Endothelial cell of umbilical vein (primary cell): ENCODE data around the gene PHC1. TPM values are rescaled to one million over a fixed set of nuclear protein-coding genes. Genes with fewer than 3 reads are reported as not detected.
"Not testable (repeated sequence)": the region's sequence is repeated elsewhere in the genome, so short reads cannot be mapped to it uniquely, and the experiment has no call there.

Source experiments
- BruUV-seq: library from RNA; stranded (reverse); fragments of 400-500 nt; replicated peaks from 2 replicates; lab custom pipeline; 2021; lab: Mats Ljungman, UMichigan
- CTCF ChIA-PET: fragments of 300-600, 350-600 bp; sonication (Branson Sonifier 250); formaldehyde crosslinking; loops from one replicate; lab custom pipeline; 2021; ENCODE audit warnings: antibody characterized with exemption, inconsistent platforms; lab: Charles Lee
- POLR2A ChIA-PET: fragments of 300-600, 350-600 bp; sonication (Branson Sonifier 250); formaldehyde crosslinking; loops from one replicate; lab custom pipeline; 2021; ENCODE audit warnings: antibody characterized with exemption, inconsistent platforms; lab: Charles Lee
- DNase-seq: peaks from one replicate; pipeline ENCODE4 v3.0.0-alpha.2; 2011; ENCODE audit warnings: low read depth, low spot score
- FAIRE-seq: peaks from 2 replicates; lab custom pipeline; 2011; peaks lifted over from hg19 to GRCh38; lab: Jason Lieb, UNC
- H2AFZ ChIP-seq: 2 replicates; pipeline ENCODE4 v1.6.0; 2012; ENCODE audit warnings: low read depth, low read length, control low read depth, inconsistent platforms
- H3K27ac ChIP-seq: 2 replicates; pipeline ENCODE4 v1.5.1; 2011; ENCODE audit warnings: low read depth, mild to moderate bottlenecking, control low read depth, low read length, moderate library complexity; ENCODE audit not compliant: insufficient read depth
- H3K27me3 ChIP-seq, 2 experiments: 2 replicates each; pipeline versions ENCODE4 v1.6.0 to v1.6.1; 2011; ENCODE audit warnings: low read length in 2 of 2, mixed read lengths in 1 of 2; ENCODE audit not compliant: control insufficient read depth in 2 of 2, insufficient read depth in 2 of 2
- H3K36me3 ChIP-seq, 2 experiments: 2 replicates in 1 of 2; 3 replicates in 1 of 2; pipeline ENCODE4 v1.5.1; 2011; ENCODE audit warnings: low read length in 2 of 2, mild to moderate bottlenecking in 1 of 2, moderate library complexity in 1 of 2; ENCODE audit not compliant: control insufficient read depth in 2 of 2, insufficient read depth in 2 of 2; ENCODE audit errors: extremely low read depth in 1 of 2
- H3K4me1 ChIP-seq: 3 replicates; pipeline ENCODE4 v1.5.1; 2011; ENCODE audit warnings: mild to moderate bottlenecking, low read length; ENCODE audit not compliant: control insufficient read depth, insufficient read depth; ENCODE audit errors: extremely low read depth
- H3K4me2 ChIP-seq: 2 replicates; pipeline ENCODE4 v1.6.1; 2011; ENCODE audit warnings: low read length, control low read depth, mixed read lengths; ENCODE audit not compliant: insufficient read depth
- H3K4me3 ChIP-seq, 3 experiments: fragments of 200-600 bp in 1 of 3; sonication (generic), shearing (Covaris generic) in 1 of 3; replicated peaks in 1 of 3; 2 replicates each; pipeline ENCODE4 v1.5.1; 2011 to 2016; ENCODE audit warnings: control low read depth in 3 of 3, low read length in 3 of 3, mild to moderate bottlenecking in 2 of 3, inconsistent platforms in 1 of 3, low read depth in 1 of 3, moderate library complexity in 1 of 3; ENCODE audit not compliant: insufficient read depth in 1 of 3
- H3K79me2 ChIP-seq: 2 replicates; pipeline ENCODE4 v1.6.0; 2012; ENCODE audit warnings: low read length, inconsistent platforms; ENCODE audit not compliant: control insufficient read depth, insufficient read depth
- H3K9ac ChIP-seq: replicated peaks from 2 replicates; pipeline ENCODE3; 2011; ENCODE audit warnings: low read length, control low read depth; ENCODE audit not compliant: insufficient read depth; ENCODE audit errors: extremely low read depth
- H3K9me1 ChIP-seq: replicated peaks from 3 replicates; pipeline ENCODE4 v1.6.0; 2011; ENCODE audit warnings: mild to moderate bottlenecking, low read length; ENCODE audit not compliant: control insufficient read depth, insufficient read depth; ENCODE audit errors: extremely low read depth
- H3K9me3 ChIP-seq: replicated peaks from 2 replicates; pipeline ENCODE4 v1.5.1; 2012; ENCODE audit warnings: low read length, inconsistent platforms; ENCODE audit not compliant: control insufficient read depth, insufficient read depth
- H4K20me1 ChIP-seq: replicated peaks from 2 replicates; pipeline ENCODE3; 2011; ENCODE audit warnings: mild to moderate bottlenecking, low read length; ENCODE audit not compliant: control insufficient read depth, insufficient read depth; ENCODE audit errors: extremely low read depth
- POLR2A ChIP-seq: IDR thresholded peaks from 2 replicates; pipeline ENCODE4 v1.6.1; 2012; ENCODE audit warnings: low read depth, mild to moderate bottlenecking, control low read depth, low read length
- POLR2AphosphoS5 ChIP-seq: IDR thresholded peaks from 2 replicates; pipeline ENCODE4 v1.6.1; 2012; ENCODE audit warnings: low read depth, mild to moderate bottlenecking, control low read depth, low read length, moderate library complexity; ENCODE audit not compliant: insufficient read depth
- dilution Hi-C: fragments of 300-500 bp; cut with MboI; formaldehyde crosslinking; loops from one replicate; pipeline ENCODE4 v1.15.0; 2019; ENCODE audit warnings: low sequenced_read_pairs; ENCODE audit not compliant: extremely low pct_ligation_motif_present
- intact Hi-C: fragments of 100-400 bp; cut with micrococcal nuclease; formaldehyde crosslinking; loops from one replicate; pipeline ENCODE4 v1.10.0; 2022
- polyA plus RNA-seq, 4 experiments: library from polyadenylated mRNA; depleted of rRNA in 3 of 4; stranded (reverse) in 3 of 4; unstranded in 1 of 4; fragments of >200 nt; gene quantifications; 2 replicates each; pipeline versions ENCODE4 v1.2.1 to v1.2.3, GENCODE V29; 2011 to 2012; ENCODE audit warnings: missing spikeins in 1 of 4
- total RNA-seq: library from RNA; stranded (reverse); gene quantifications from 2 replicates; pipeline ENCODE4 v1.2.3, GENCODE V29; 2021

PHC1 gene
- total and polyA plus RNA-seq, 2 donors (not counting 3 experiments of a cell fraction or from before 2014, with no cell fraction given), result 37.3 to 66.3 TPM

GRCh38 chr12:8917751-8918150, 3.4 kb downstream of the PHC1 start:
- ChIA-PET POLR2A (no interaction called here), CTCF (interaction anchor here (0.8 to 1.4 kb wide), 3 partner anchors 11 to 79 kb away, joined by 3 to 4 read pairs (median 3); no protein-coding TSS in a partner anchor)
- Histone ChIP-seq H3K4me2 (no peak overlapping the region), H3K9ac (no peak overlapping the region), H3K4me1 (peaks cover 18% of the 10 kb centered on the region), H3K36me3 (peaks cover 4 to 6% of the 10 kb centered on the region in 2 experiments), H3K9me1 (no peaks in the 10 kb centered on the region), H3K4me3 (no peak overlapping the region), H3K27ac (no peak overlapping the region), H3K79me2 (no peaks in the 10 kb centered on the region), H3K27me3 (no peaks in the 10 kb centered on the region), H3K9me3 (no peaks in the 10 kb centered on the region), H2AFZ (no peak overlapping the region), H4K20me1 (no peaks in the 10 kb centered on the region)
- TF ChIP-seq POLR2AphosphoS5, result no peak
- no peak for TF ChIP-seq POLR2A
- DNase-seq (no peak), FAIRE-seq (no peak)
- intact Hi-C loops, result no loop called here
- dilution Hi-C loops, result no loop called here
- no TSS peak for BruUV-seq

- H3K9me1 ChIP-seq, H4K20me1 ChIP-seq, H3K36me3 ChIP-seq, BruUV-seq, H3K79me2 ChIP-seq, H3K27me3 ChIP-seq, H2AFZ ChIP-seq, POLR2A ChIA-PET, intact Hi-C loops, CTCF ChIA-PET, H3K4me1 ChIP-seq, FAIRE-seq, H3K9ac ChIP-seq, dilution Hi-C loops, H3K4me3 ChIP-seq, DNase-seq, H3K9me3 ChIP-seq, H3K27ac ChIP-seq, H3K4me2 ChIP-seq: not testable (repeated sequence)
These were observed 5.3 kb downstream of the PHC1 start for GRCh38 chr12:8919643-8920042.
